Keratinocyte (primary cell): ENCODE results near the gene RFTN1. TPM values are rescaled to one million over a fixed set of nuclear protein-coding genes. Genes with fewer than 3 reads are reported as not detected.

Source experiments
- DNase-seq: peaks from one replicate; pipeline ENCODE4 v3.0.0-alpha.2; 2011; ENCODE audit warnings: low read depth, missing footprints, low spot score
- FAIRE-seq: peaks from 2 replicates; lab custom pipeline; 2011; peaks lifted over from hg19 to GRCh38; lab: Jason Lieb, UNC
- H2AFZ ChIP-seq: 2 replicates; pipeline ENCODE4 v1.6.0; 2012; ENCODE audit warnings: low read length, control low read depth, inconsistent platforms; ENCODE audit not compliant: control insufficient read depth
- H3K27ac ChIP-seq: 2 replicates; pipeline ENCODE4 v1.5.1; 2011; ENCODE audit warnings: low read length; ENCODE audit not compliant: control insufficient read depth, insufficient read depth
- H3K27me3 ChIP-seq: 3 replicates; pipeline ENCODE4 v1.6.0; 2011; ENCODE audit warnings: low read length; ENCODE audit not compliant: control insufficient read depth, insufficient read depth; ENCODE audit errors: extremely low read depth
- H3K36me3 ChIP-seq, 2 experiments: 2 replicates in 1 of 2; 3 replicates in 1 of 2; pipeline ENCODE4 v1.5.1; 2011; ENCODE audit warnings: low read length in 2 of 2, mild to moderate bottlenecking in 1 of 2; ENCODE audit not compliant: control insufficient read depth in 2 of 2, insufficient read depth in 2 of 2; ENCODE audit errors: extremely low read depth in 1 of 2
- H3K4me1 ChIP-seq: 3 replicates; pipeline ENCODE4 v1.5.1; 2011; ENCODE audit warnings: low read length; ENCODE audit not compliant: control insufficient read depth, insufficient read depth; ENCODE audit errors: extremely low read depth
- H3K4me2 ChIP-seq: 3 replicates; pipeline ENCODE4 v1.6.0; 2011; ENCODE audit warnings: low read depth, low read length; ENCODE audit not compliant: control insufficient read depth, insufficient read depth; ENCODE audit errors: extremely low read depth
- H3K4me3 ChIP-seq, 3 experiments: fragments of 200-600 bp in 1 of 3; sonication (generic) in 1 of 3; 2 replicates in 2 of 3; 3 replicates in 1 of 3; pipeline ENCODE4 v1.5.1; 2011 to 2016; ENCODE audit warnings: low read length in 3 of 3, mild to moderate bottlenecking in 3 of 3, control low read depth in 2 of 3, inconsistent platforms in 1 of 3, low read depth in 1 of 3, mixed read lengths in 1 of 3, mixed run types in 1 of 3, moderate library complexity in 1 of 3; ENCODE audit not compliant: control insufficient read depth in 2 of 3, insufficient read depth in 2 of 3; ENCODE audit errors: extremely low read depth in 1 of 3
- H3K79me2 ChIP-seq: 2 replicates; pipeline ENCODE4 v1.6.0; 2012; ENCODE audit warnings: low read length; ENCODE audit not compliant: control insufficient read depth, insufficient read depth
- H3K9ac ChIP-seq: 3 replicates; pipeline ENCODE4 v1.6.0; 2011; ENCODE audit warnings: low read length; ENCODE audit not compliant: control insufficient read depth, insufficient read depth; ENCODE audit errors: extremely low read depth
- H3K9me1 ChIP-seq: 3 replicates; pipeline ENCODE4 v1.6.0; 2011; ENCODE audit warnings: low read length; ENCODE audit not compliant: control insufficient read depth, insufficient read depth; ENCODE audit errors: extremely low read depth
- H3K9me3 ChIP-seq: 2 replicates; pipeline ENCODE4 v1.5.1; 2012; ENCODE audit warnings: low read depth, low read length; ENCODE audit not compliant: control insufficient read depth
- H4K20me1 ChIP-seq: 3 replicates; pipeline ENCODE4 v1.6.0; 2011; ENCODE audit warnings: low read length; ENCODE audit not compliant: control insufficient read depth, insufficient read depth; ENCODE audit errors: extremely low read depth
- CTCF ChIP-seq, 3 experiments: IDR thresholded peaks in 1 of 3; conservative IDR thresholded peaks in 1 of 3; optimal IDR thresholded peaks in 1 of 3; 2 replicates in 2 of 3; 3 replicates in 1 of 3; pipeline versions ENCODE3 to v1.5.1; 2011; ENCODE audit warnings: low read length in 3 of 3, mild to moderate bottlenecking in 3 of 3, moderate library complexity in 2 of 3, control low read depth in 1 of 3, inconsistent platforms in 1 of 3; ENCODE audit not compliant: insufficient read depth in 2 of 3; ENCODE audit errors: extremely low read depth in 1 of 3
- EZH2 ChIP-seq: IDR thresholded peaks from one replicate; pipeline ENCODE4 v1.6.1; 2012; ENCODE audit warnings: inconsistent platforms, mild to moderate bottlenecking, low read length, moderate library complexity
- dilution Hi-C: fragments of 300-500 bp; cut with MboI; formaldehyde crosslinking; loops from one replicate; pipeline ENCODE4 v1.7.0; 2020; ENCODE audit warnings: low sequenced_read_pairs; ENCODE audit not compliant: extremely low pct_ligation_motif_present
- polyA plus RNA-seq, 5 experiments: library from polyadenylated mRNA; depleted of rRNA in 3 of 5; stranded (reverse) in 3 of 5; stranded (forward) in 1 of 5; unstranded in 1 of 5; fragments of >200 nt; gene quantifications; 1 replicate in 1 of 5; 2 replicates in 3 of 5; 3 replicates in 1 of 5; pipeline versions ENCODE4 v1.2.1 to v1.2.3, GENCODE V29; 2011 to 2012; ENCODE audit warnings: missing spikeins in 2 of 5, low read depth in 1 of 5, low replicate concordance in 1 of 5

RFTN1 gene
- polyA plus RNA-seq, 1 donor (not counting 4 experiments of a cell fraction or from before 2014, with no cell fraction given) = 18.0 TPM

DNA sequence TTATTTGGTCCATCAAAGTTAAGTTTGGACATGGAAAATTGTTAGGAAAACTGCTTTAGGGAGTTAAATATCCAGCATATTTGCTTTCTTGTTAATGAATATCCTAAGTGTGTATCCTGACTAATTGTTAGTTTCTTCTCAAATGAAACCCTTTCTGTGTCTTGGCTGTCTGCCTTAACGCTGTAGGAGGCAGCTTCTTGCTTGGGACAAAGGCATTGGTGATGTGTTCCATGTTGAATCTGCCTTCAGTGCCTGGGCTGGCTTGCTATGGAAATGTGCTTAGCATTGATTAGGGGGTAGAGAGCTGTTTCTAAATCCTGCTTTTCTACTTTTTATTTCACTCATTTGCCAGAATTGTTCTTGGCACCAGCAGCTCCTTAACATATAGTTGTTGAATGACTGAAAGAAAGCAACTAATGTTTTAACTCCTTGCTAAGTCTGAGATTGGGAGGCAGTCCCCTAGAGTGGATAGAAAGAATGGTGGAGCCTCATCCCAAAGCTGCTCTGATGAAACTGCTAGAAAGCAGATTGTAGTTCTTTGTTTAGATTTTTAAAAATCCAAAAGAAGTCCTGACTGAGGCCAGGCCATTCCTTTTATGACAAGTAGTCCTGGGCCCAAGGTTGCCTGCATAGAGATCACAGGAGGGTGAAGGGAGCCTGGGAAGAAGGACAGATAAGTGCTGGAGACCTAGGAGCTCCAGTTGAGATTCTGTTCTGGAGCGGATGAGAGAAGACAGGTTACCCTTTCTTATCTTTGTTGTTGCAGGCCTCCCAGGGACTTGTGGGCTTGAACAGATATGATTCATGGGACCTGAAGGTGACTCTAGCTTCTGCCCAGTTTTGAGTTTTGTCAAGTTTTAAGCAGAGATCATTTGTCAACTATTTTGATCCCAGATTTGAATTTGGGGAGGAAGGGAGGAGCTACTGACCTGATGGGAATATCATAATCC, 209.2 kb downstream of the RFTN1 start:
- H4K20me1 ChIP-seq = no peaks in the 10 kb centered on the region
- no peaks in the 10 kb centered on the region for H3K4me1 ChIP-seq
- no peaks in the 10 kb centered on the region for H3K27me3 ChIP-seq
- H3K9me1 ChIP-seq = no peaks in the 10 kb centered on the region
- H3K36me3 ChIP-seq = peaks cover 11 to 23% of the 10 kb centered on the region in 2 experiments
- no peak for TF ChIP-seq EZH2
- no peak for TF ChIP-seq CTCF (optimal IDR thresholded peaks at IDR 0.05 in 1 of 3, IDR thresholded peaks at IDR 0.05 in 1 of 3, conservative IDR thresholded peaks at IDR 0.05 in 1 of 3; ENCODE audit: extremely low read depth in 1 of 3, insufficient read depth in 2 of 3, low read length in 3 of 3)
- H3K79me2 ChIP-seq = no peaks in the 10 kb centered on the region
- no peak overlapping the region for H3K9ac ChIP-seq
- no peak for DNase-seq
- dilution Hi-C loops = no loop called here
- H3K9me3 ChIP-seq = no peaks in the 10 kb centered on the region
- H3K4me3 ChIP-seq = no peak overlapping the region
- FAIRE-seq = no peak
- H2AFZ ChIP-seq = no peak overlapping the region
- no peak overlapping the region for H3K27ac ChIP-seq
- no peak overlapping the region for H3K4me2 ChIP-seq

DNA sequence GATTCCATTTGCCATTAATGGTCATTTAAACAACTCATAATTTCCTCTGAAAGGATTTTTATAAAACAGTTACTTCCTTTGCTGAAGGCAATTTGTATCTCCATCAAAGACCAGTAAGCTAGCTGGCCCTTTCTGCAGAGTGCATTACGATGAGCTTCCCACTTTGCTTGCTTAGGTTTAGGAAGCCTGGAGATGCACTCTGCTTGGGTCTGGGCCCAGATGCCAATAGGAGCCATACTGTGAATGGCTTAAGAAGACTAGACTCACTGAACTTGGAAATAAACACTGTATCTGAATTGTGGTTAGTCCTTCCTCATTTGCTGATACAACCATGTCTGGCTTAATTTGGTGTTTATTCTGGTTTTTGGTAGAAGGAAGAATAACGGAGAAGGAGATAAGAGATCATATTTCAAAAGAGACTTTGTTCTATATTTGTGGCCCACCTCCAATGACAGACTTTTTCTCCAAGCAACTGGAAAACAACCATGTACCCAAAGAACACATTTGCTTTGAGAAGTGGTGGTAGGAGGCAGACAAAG, 210.4 kb downstream of the RFTN1 start:
- Histone ChIP-seq H3K79me2 (no peaks in the 10 kb centered on the region), H3K27ac (no peak overlapping the region), H3K9me1 (no peaks in the 10 kb centered on the region), H4K20me1 (no peaks in the 10 kb centered on the region), H3K4me2 (no peak overlapping the region), H3K4me1 (no peaks in the 10 kb centered on the region), H2AFZ (no peak overlapping the region), H3K9me3 (no peaks in the 10 kb centered on the region), H3K9ac (no peak overlapping the region), H3K36me3 (peaks cover 11 to 25% of the 10 kb centered on the region in 2 experiments), H3K27me3 (no peaks in the 10 kb centered on the region), H3K4me3 (no peak overlapping the region)
- FAIRE-seq = no peak
- dilution Hi-C loops = no loop called here
- no peak for DNase-seq
- TF ChIP-seq CTCF (optimal IDR thresholded peaks at IDR 0.05 in 1 of 3, IDR thresholded peaks at IDR 0.05 in 1 of 3, conservative IDR thresholded peaks at IDR 0.05 in 1 of 3; ENCODE audit: extremely low read depth in 1 of 3, insufficient read depth in 2 of 3, low read length in 3 of 3) (no peak), EZH2 (no peak)
